Activated CD4-positive, alpha-beta T cell treated with anti-CD3 and anti-CD28 coated beads for 1 hour (primary cell): ENCODE results near the gene WWTR1.

ENCODE experiments used
- DNase-seq: peaks from one replicate; pipeline ENCODE4 v3.0.0-alpha.2; 2020

WWTR1 gene

GRCh38 chr3:149527531-149528339 lies 130.1 kb downstream of the WWTR1 start:
- DNase-seq: no peak

- DNase-seq: no peak
These were observed 134.1 kb downstream of the WWTR1 start for GRCh38 chr3:149523512-149524299.

GRCh38 chr3:149519912-149520311 lies 137.9 kb downstream of the WWTR1 start:
- DNase-seq: no peak

- DNase-seq: no peak
These were observed 140.9 kb downstream of the WWTR1 start for GRCh38 chr3:149516920-149517319.

GRCh38 chr3:149515249-149515648 lies 142.6 kb downstream of the WWTR1 start:
- no peak for DNase-seq

GRCh38 chr3:149514471-149514870 lies 143.4 kb downstream of the WWTR1 start:
- no peak for DNase-seq

- DNase-seq: no peak
These were observed 145.6 kb downstream of the WWTR1 start for GRCh38 chr3:149512073-149512782.

GRCh38 chr3:149511040-149511626 lies 146.7 kb downstream of the WWTR1 start:
- DNase-seq: no peak

- no peak for DNase-seq
These were observed 147.3 kb downstream of the WWTR1 start for GRCh38 chr3:149510480-149510879.

GRCh38 chr3:149509526-149509925 lies 148.3 kb downstream of the WWTR1 start:
- DNase-seq: no peak

- no peak for DNase-seq
These were observed 150.1 kb downstream of the WWTR1 start for GRCh38 chr3:149507491-149508324.

- DNase-seq: no peak
These were observed 150.9 kb downstream of the WWTR1 start for GRCh38 chr3:149506965-149507364.

- no peak for DNase-seq
These were observed 151.3 kb downstream of the WWTR1 start for GRCh38 chr3:149506540-149506939.

- DNase-seq: no peak
These were observed 155.4 kb downstream of the WWTR1 start for GRCh38 chr3:149502438-149502837.

GRCh38 chr3:149501524-149501923 lies 156.3 kb downstream of the WWTR1 start:
- DNase-seq: no peak

GRCh38 chr3:149497966-149498670 lies 159.7 kb downstream of the WWTR1 start:
- DNase-seq: no peak

- no peak for DNase-seq
These were observed 160.9 kb downstream of the WWTR1 start for GRCh38 chr3:149496891-149497290.

GRCh38 chr3:149495581-149496125 lies 162.2 kb downstream of the WWTR1 start:
- no peak for DNase-seq

GRCh38 chr3:149494759-149495580 lies 162.9 kb downstream of the WWTR1 start:
- DNase-seq: no peak
